ENCODE measurements around the gene BLOC1S2.
A peak's percentile ranks its signal among the peaks of the same experiment; 100 is the strongest.
"Not testable (repeated sequence)": the region's sequence is repeated elsewhere in the genome, so short reads cannot be mapped to it uniquely, and the experiment has no call there.

Gene BLOC1S2

GRCh38 chr10:100289641-100290040 is 3.2 kb upstream of the BLOC1S2 start:
- no peak for DNase-seq

DNA sequence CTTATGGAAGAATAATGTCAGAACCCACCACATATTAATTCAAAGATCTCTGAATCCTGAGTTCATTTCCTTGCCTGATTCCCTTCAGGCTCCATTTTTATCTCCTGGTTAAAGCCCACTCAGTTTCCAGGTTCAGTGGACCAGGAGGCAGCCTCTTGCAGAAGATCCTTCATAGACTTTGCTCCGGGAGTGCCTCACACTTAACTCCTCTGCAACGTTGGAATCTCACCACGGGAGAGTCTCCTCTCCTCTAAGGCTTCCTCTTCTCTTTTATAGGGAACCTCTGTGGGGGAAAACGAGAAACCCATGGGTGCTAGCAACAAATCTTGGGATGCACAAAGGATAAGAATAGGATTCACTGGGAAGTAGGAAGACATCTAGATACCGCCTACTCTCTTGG is 1.7 kb upstream of the BLOC1S2 start:
- no peak for DNase-seq

GRCh38 chr10:100287756-100288155 is 1.3 kb upstream of the BLOC1S2 start:
- DNase-seq = no peak

DNA sequence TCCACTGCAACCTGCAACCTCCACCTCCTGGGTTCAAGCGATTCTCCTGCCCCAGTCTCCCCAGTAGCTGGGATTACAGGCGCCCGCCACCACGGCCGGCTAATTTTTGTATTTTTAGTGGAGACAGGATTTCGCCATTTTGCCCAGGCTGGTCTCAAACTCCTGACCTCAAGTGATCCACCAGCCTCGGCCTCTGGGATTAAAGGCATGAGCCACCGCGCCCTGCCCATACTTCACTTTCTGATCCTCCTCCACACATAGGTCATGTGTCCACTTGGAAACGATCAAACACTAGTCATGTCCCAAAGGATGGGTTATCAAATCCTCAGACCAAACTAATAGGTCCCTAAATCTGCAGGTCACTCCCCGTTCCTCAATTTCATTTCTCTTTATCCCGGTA is 1.2 kb downstream of the BLOC1S2 start:
- DNase-seq = not testable (repeated sequence)

GRCh38 chr10:100282907-100283306 is 3.6 kb downstream of the BLOC1S2 start:
- no peak for DNase-seq

DNA sequence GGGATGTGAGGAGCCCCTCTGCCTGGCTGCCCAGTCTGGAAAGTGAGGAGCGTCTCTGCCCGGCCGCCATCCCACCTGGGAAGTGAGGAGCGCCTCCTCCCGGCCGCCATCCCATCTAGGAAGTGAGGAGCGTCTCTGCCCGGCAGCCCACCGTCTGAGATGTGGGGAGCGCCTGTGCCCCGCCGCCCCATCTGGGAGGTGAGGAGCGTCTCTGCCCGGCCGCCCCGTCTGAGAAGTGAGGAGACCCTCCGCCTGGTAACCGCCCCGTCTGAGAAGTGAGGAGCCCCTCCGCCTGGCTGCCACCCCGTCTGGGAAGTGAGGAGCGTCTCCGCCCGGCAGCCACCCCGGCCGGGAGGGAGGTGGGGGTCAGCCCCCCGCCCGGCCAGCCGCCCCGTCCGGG is 9.5 kb downstream of the BLOC1S2 start:
- not testable (repeated sequence) for DNase-seq

GRCh38 chr10:100267239-100268104 is 19.0 kb downstream of the BLOC1S2 start, which contains the start of gene CWF19L1:
Gene CWF19L1, minus strand, starts transcription at chr10:100267638. Its CDS starts 45 bp downstream, at chr10:100267593.
- DNase-seq = peak; percentile 53 to 88

GRCh38 chr10:100265821-100266485 is 20.5 kb downstream of the BLOC1S2 start:
- no peak for DNase-seq

- DNase-seq = no peak
Observed at GRCh38 chr10:100254191-100254590, 32.3 kb downstream of the BLOC1S2 start.

DNA sequence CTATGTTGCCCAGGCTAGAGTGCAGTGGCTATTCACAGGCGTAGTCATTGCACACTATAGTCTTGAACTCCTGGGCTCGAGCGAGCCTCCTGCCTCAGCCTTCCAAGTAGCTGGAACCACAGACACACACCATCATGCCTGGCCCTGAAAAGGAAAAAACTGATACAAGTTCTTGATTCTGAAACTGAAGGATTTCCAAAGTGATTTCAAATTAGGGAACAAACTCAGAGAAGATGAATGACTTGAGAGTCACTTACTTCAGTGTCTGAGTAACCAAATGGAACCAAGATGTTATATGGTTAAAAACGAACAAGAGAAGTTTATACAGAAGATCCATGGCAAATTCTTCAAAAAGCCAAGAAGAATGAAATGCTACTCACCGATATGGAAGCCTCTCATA is 33.4 kb downstream of the BLOC1S2 start:
- no peak for DNase-seq

- no peak for DNase-seq
Observed at GRCh38 chr10:100248820-100249219, 37.7 kb downstream of the BLOC1S2 start.

GRCh38 chr10:100245484-100246220 is 40.8 kb downstream of the BLOC1S2 start:
- no peak for DNase-seq

- DNase-seq = no peak
Observed at GRCh38 chr10:100239851-100240250, 46.6 kb downstream of the BLOC1S2 start.

- DNase-seq = no peak
Observed at GRCh38 chr10:100238429-100238828, 48.1 kb downstream of the BLOC1S2 start.

DNA sequence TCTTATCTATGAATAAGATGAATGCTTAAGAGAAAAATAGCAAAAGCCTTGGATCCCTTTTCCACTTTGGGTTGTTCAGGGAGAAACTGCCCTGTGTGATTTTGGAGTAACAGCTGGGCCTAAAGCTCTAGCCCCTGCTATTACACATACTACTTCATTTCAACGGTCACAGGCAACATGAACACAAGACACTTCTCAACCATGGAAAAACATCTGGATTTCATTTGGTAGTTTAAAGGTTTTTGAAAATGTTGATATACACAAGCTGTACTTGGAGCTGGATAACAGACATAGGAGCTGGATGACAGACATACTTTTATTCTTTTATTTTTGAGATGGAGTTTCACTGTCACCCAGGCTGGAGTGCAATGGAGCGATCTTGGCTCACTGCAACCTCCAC is 54.4 kb downstream of the BLOC1S2 start:
- DNase-seq = no peak

GRCh38 chr10:100229819-100230422 is 56.6 kb downstream of the BLOC1S2 start:
- no peak for DNase-seq

GRCh38 chr10:100223879-100224278 is 62.6 kb downstream of the BLOC1S2 start:
- no peak for DNase-seq

Measured in SHP77 (cell line).